Measurements from ENCODE around the gene SLC38A10. TPM values are rescaled to one million over a fixed set of nuclear protein-coding genes. Genes with fewer than 3 reads are reported as not detected.

SLC38A10 gene
- total and polyA plus RNA-seq, 2 of the 13 experiments (the other 11 are each of a cell fraction or from before 2014, with no cell fraction given) = 23.4 to 55.8 TPM

DNA sequence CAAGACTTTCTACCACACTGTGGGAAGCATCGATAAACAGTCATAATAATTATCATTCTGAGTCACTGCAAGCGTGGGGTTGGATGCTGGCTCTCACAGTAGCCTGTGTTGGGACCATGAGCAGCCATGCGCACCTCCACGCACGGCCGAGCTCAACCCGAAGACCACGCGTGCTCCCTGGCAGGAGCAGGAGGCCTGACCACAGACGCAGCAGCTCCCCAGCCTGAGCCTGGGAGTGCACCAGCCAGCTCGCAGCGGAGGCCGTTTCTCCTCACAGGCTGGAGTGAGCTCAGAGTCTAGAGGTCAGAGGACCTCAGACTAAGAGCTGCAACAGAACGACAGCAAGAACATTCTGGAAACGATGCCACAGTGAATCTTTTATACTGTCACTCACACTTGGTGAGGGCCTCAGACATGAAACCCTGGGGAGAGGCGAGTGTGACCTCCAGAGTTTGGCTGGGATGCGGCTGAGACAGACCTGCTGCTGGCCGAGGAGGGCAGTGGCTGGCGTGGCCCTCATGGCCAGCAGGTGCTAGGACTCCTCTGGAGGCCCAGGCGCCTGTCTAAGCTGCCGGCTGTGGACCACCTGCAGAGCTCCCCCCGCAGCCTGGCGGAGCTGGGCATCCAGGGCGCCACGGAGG, 50.0 kb downstream of the SLC38A10 start (continued):
- TF ChIP-seq, protein P1, sequence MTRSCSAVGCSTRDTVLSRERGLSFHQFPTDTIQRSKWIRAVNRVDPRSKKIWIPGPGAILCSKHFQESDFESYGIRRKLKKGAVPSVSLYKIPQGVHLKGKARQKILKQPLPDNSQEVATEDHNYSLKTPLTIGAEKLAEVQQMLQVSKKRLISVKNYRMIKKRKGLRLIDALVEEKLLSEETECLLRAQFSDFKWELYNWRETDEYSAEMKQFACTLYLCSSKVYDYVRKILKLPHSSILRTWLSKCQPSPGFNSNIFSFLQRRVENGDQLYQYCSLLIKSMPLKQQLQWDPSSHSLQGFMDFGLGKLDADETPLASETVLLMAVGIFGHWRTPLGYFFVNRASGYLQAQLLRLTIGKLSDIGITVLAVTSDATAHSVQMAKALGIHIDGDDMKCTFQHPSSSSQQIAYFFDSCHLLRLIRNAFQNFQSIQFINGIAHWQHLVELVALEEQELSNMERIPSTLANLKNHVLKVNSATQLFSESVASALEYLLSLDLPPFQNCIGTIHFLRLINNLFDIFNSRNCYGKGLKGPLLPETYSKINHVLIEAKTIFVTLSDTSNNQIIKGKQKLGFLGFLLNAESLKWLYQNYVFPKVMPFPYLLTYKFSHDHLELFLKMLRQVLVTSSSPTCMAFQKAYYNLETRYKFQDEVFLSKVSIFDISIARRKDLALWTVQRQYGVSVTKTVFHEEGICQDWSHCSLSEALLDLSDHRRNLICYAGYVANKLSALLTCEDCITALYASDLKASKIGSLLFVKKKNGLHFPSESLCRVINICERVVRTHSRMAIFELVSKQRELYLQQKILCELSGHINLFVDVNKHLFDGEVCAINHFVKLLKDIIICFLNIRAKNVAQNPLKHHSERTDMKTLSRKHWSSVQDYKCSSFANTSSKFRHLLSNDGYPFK (CRISPR knock-in tag; IDR thresholded peaks at IDR 0.05; ENCODE audit: borderline replicate concordance) = no peak
- TF ChIP-seq HMG20A (CRISPR knock-in tag; IDR thresholded peaks at IDR 0.05; ENCODE audit: borderline replicate concordance) = no peak
- TF ChIP-seq, protein P2, sequence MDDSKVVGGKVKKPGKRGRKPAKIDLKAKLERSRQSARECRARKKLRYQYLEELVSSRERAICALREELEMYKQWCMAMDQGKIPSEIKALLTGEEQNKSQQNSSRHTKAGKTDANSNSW (CRISPR knock-in tag; IDR thresholded peaks at IDR 0.05; ENCODE audit: borderline replicate concordance) = no peak
- TF ChIP-seq ZNF660 (CRISPR knock-in tag; IDR thresholded peaks at IDR 0.05; ENCODE audit: borderline replicate concordance, low read depth) = no peak
- TF ChIP-seq, protein P3, sequence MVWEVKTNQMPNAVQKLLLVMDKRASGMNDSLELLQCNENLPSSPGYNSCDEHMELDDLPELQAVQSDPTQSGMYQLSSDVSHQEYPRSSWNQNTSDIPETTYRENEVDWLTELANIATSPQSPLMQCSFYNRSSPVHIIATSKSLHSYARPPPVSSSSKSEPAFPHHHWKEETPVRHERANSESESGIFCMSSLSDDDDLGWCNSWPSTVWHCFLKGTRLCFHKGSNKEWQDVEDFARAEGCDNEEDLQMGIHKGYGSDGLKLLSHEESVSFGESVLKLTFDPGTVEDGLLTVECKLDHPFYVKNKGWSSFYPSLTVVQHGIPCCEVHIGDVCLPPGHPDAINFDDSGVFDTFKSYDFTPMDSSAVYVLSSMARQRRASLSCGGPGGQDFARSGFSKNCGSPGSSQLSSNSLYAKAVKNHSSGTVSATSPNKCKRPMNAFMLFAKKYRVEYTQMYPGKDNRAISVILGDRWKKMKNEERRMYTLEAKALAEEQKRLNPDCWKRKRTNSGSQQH (CRISPR knock-in tag; IDR thresholded peaks at IDR 0.05; ENCODE audit: low read depth) = no peak
- no peak for TF ChIP-seq ZNF160 (CRISPR knock-in tag; IDR thresholded peaks at IDR 0.05)
- TF ChIP-seq ZNF333 (CRISPR knock-in tag; IDR thresholded peaks at IDR 0.05; ENCODE audit: borderline replicate concordance) = peak; percentile 38; the same call in 1 of the 2 replicates
- no peak; the same call in 1 of the 2 replicates for TF ChIP-seq ZNF230 (CRISPR knock-in tag; IDR thresholded peaks at IDR 0.05)
- no peak for TF ChIP-seq SRF (IDR thresholded peaks at IDR 0.05; ENCODE audit: low read depth, low read length)
- TF ChIP-seq ESRRA (CRISPR knock-in tag; IDR thresholded peaks at IDR 0.05; ENCODE audit: low read depth) = no peak; the same call in none of the 2 replicates
- TF ChIP-seq, protein P4, sequence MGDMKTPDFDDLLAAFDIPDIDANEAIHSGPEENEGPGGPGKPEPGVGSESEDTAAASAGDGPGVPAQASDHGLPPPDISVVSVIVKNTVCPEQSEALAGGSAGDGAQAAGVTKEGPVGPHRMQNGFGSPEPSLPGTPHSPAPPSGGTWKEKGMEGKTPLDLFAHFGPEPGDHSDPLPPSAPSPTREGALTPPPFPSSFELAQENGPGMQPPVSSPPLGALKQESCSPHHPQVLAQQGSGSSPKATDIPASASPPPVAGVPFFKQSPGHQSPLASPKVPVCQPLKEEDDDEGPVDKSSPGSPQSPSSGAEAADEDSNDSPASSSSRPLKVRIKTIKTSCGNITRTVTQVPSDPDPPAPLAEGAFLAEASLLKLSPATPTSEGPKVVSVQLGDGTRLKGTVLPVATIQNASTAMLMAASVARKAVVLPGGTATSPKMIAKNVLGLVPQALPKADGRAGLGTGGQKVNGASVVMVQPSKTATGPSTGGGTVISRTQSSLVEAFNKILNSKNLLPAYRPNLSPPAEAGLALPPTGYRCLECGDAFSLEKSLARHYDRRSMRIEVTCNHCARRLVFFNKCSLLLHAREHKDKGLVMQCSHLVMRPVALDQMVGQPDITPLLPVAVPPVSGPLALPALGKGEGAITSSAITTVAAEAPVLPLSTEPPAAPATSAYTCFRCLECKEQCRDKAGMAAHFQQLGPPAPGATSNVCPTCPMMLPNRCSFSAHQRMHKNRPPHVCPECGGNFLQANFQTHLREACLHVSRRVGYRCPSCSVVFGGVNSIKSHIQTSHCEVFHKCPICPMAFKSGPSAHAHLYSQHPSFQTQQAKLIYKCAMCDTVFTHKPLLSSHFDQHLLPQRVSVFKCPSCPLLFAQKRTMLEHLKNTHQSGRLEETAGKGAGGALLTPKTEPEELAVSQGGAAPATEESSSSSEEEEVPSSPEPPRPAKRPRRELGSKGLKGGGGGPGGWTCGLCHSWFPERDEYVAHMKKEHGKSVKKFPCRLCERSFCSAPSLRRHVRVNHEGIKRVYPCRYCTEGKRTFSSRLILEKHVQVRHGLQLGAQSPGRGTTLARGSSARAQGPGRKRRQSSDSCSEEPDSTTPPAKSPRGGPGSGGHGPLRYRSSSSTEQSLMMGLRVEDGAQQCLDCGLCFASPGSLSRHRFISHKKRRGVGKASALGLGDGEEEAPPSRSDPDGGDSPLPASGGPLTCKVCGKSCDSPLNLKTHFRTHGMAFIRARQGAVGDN (CRISPR knock-in tag; IDR thresholded peaks at IDR 0.05) = peak; percentile 90
- TF ChIP-seq SUZ12 (IDR thresholded peaks at IDR 0.05; ENCODE audit: low read depth, low read length) = no peak
- TF ChIP-seq KAT8 (CRISPR knock-in tag; IDR thresholded peaks at IDR 0.05) = no peak; the same call in 1 of the 2 replicates
- no peak for TF ChIP-seq KLF15 (CRISPR knock-in tag; IDR thresholded peaks at IDR 0.05; ENCODE audit: borderline replicate concordance)
- TF ChIP-seq TAF1 (CRISPR knock-in tag; IDR thresholded peaks at IDR 0.05) = no peak
- no peak for TF ChIP-seq BRD4 (CRISPR knock-in tag; IDR thresholded peaks at IDR 0.05)
- TF ChIP-seq, protein P5, sequence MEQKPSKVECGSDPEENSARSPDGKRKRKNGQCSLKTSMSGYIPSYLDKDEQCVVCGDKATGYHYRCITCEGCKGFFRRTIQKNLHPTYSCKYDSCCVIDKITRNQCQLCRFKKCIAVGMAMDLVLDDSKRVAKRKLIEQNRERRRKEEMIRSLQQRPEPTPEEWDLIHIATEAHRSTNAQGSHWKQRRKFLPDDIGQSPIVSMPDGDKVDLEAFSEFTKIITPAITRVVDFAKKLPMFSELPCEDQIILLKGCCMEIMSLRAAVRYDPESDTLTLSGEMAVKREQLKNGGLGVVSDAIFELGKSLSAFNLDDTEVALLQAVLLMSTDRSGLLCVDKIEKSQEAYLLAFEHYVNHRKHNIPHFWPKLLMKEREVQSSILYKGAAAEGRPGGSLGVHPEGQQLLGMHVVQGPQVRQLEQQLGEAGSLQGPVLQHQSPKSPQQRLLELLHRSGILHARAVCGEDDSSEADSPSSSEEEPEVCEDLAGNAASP (CRISPR knock-in tag; IDR thresholded peaks at IDR 0.05; ENCODE audit: borderline replicate concordance) = no peak
- no peak for TF ChIP-seq JUN (CRISPR knock-in tag; IDR thresholded peaks at IDR 0.05)
- 0 out of 2 replicates have a peak, but pooled peaks have one; percentile 29 for TF ChIP-seq NFKBIZ (CRISPR knock-in tag; IDR thresholded peaks at IDR 0.05)
- TF ChIP-seq NFE2L1 (CRISPR knock-in tag; IDR thresholded peaks at IDR 0.05; ENCODE audit: borderline replicate concordance) = no peak; the same call in 1 of the 2 replicates
- no peak for TF ChIP-seq RFXANK (CRISPR knock-in tag; IDR thresholded peaks at IDR 0.05)

Data from HepG2 (cell line).